GM21515 (cell line): ENCODE results near the gene CEP85.

Experiments
- ATAC-seq: cut with Tn5 transposase; IDR thresholded peaks from one replicate; pipeline ENCODE4 v1.9.1; 2021; ENCODE audit not compliant: unreplicated experiment

The CEP85 gene

DNA sequence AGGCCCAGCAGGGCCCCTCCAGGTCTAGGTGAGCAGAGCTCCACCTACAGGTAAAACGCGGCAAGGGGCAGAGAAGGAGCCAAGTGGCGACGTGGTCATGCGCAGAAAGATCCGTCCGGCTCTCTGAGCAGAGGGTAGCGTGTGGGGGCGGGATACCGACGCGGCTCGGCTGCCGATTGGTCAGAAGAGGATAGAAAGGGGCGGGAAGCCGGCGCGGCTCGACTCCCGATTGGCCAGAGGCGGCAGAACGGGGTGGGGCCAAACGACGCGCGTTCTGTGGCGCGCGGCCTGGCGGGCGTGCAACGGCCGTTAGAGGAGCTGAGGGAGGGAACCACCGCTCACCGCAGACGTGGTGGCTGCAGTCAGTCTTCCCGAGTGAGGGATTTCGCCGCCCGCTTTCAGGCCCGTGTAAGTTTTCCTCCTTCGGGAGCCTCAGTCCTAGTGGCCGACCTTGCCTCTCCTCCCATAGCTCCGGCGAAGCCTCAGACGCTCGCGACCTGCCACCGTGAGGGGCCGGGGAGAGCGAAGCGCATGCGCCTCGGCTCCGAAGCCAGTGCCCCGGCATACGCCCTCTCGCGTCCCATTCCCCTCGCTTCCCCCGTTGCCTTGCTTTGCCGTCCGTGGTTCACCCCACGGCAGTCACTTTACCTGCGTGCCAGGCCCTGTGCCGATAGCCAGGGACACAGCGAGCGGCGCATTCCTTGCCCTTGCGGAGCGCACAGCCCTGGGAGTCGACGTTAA is at the start of gene CEP85:
CEP85 (plus strand) TSS at position 298 of the 741 bp plus-strand sequence. CDS start 5,584 bp downstream, outside the sequence.
- peak; percentile 87 for ATAC-seq

DNA sequence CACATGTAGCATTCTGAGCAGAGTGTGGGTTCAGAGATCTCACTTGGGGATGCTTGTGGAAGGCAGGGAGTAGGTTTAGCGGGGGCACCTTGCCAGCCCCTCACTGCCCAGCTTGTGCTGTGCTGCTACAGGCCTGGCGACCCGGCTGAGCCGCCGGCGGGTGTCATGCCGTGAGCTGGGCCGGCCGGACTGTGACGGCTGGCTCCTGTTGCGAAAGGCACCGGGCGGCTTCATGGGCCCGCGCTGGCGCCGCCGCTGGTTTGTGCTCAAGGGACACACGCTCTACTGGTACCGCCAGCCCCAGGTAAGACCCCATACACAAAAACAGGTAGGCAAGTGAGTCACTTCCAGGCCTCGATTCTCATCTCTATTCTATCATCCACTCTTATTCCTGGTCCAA is 49.1 kb upstream of the CEP85 start:
- no peak for ATAC-seq

DNA sequence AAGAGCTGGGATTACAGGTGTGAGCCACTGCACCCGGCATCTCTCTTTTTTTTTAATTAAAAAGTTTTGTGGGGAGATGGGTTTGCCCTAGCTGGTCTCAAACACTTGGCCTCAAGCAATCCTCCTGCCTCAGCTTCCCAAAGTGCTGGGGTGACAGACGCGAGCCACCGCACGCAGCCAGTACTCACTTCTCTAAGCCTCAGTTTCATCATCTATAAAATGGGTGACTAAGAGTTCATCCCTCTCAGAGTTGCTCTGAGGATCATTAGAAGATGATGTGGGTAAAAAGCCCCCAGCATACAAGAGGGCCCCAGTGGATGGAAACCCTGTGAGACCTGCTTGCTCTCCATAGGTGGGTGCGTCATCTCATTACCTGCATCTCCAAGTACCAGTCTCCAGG is 46.1 kb upstream of the CEP85 start:
- no peak for ATAC-seq

GRCh38 chr1:26188477-26188876 is 45.5 kb upstream of the CEP85 start:
- no peak for ATAC-seq

- ATAC-seq: no peak
Measured at GRCh38 chr1:26189331-26189730, 44.7 kb upstream of the CEP85 start.

DNA sequence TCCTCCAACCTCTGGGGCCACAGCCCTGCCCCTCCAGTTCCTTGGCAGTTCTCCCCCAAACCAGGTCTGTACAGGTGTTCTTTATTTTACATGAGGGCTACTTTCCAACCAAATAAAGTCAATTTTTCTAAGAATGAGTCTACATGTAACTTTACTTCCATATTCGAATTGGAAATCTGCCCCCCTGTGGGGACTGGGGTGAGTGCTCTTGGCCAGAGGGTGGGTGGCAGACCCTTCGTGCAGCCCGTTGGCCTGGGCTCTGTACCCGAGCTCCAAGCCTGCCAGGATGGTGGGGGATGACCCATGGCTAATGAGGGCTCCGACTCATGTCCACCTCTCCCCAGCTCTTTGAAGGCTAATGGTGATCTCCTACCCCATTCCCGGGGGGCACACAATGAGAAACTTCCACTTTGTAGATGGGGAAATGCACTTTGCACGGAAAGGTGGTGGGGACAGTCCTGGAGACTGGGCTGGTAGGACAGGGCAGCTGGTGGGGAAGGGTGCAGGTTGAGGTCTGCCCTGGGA is 44.2 kb upstream of the CEP85 start:
- no peak for ATAC-seq

DNA sequence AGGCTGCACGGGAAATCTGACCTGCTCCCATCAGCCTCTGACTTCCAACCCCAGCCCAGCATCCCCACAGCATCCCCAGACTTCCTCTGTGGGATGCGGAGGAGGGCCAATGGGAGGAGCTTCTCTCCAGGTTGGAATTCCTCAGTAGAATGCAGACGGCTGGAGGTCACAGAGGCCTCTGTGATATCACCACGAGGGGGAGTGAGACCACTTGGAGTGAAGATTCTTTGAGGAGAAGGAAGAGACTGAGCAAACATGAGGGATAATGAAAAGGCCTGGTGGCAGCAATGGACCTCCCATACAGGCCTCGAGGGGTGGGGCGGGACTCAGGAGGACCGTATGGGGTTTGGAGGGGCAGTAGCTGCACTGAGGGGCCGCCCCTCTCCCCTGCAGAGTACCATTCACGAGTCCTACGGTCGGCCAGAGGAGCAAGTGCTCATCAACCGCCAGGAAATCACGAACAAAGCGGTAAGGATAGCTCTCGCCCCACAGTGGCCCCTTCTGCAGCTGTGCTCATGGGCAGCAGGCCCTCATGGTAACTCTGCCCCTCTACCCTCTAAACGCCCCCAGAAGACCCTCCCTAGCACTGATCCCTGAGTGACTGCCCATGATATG is 43.5 kb upstream of the CEP85 start, which contains the start of gene CATSPER4:
CATSPER4 (plus strand) TSS at position 230 of the 615 bp plus-strand sequence; CDS start at position 256, 26 bp downstream.
- no peak for ATAC-seq

GRCh38 chr1:26191739-26192138 is 42.3 kb upstream of the CEP85 start:
- no peak for ATAC-seq

GRCh38 chr1:26195805-26196204 is 38.2 kb upstream of the CEP85 start:
- no peak for ATAC-seq

GRCh38 chr1:26197301-26197700 is 36.7 kb upstream of the CEP85 start:
- ATAC-seq: no peak

- ATAC-seq: no peak
Measured at GRCh38 chr1:26197813-26198212, 36.2 kb upstream of the CEP85 start.

GRCh38 chr1:26200413-26200812 is 33.6 kb upstream of the CEP85 start:
- ATAC-seq: no peak

DNA sequence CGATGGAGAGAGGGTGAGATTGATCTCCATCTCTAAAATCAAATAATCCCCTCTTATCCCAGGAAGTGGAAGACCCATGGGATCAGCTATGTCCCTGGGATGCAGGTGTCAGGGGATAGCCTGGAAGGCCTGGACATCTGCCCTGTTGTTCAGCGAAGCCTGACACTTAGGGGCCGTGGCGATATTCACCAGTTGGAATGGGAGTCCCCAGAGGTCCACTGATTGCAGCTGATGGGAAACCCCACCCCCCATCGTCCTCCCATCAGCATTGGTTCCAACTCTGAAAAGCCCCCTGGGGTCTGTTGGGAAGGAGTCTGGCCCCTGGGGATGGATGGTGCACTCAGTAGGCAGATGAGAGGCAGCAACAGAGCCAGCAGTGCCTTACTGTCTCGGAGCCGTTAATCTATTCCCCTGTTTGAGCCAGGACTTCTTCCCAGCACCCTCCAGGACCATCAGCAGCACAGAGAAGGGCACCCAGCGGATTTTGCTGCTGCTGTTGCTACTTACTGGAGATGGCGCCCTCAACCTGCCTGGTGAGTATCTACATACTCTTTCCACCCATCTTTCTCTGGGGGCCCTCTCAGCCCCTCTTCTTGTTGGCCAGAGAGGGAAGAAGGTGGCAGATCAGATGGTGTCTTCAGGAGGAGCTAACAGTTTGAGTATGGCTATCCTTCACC is 30.2 kb upstream of the CEP85 start:
- ATAC-seq: no peak

DNA sequence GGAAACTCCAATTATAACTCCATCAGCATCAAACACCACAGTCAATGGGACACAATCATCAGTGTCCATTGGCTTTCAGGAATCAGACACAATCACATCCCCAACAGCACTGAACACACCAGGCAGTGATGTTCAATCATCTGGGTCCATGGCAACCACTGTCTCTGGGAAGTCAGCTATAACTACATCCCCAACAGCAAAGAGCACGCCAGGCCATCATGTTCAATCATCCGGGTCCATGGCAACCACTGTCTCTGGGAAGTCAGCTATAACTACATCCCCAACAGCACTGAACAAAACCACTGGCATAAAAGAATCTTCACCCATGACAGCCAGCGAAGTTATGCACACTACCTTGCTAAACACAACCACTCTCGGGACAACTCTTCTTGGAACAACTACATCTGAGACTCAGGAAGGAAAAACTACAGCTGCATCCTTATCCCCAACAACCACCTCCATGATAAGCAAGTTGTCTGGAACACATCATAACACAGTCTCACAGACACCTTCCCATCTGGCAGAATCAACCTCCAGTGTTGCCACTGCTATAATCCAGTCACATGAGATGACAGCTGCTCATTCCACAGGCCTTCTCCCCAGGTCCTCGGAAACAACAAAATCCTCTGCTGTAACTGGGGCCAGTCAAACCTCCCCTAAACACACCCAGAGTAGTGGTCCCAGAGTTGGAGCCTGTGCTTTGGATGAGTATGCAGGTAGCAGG is 23.7 kb upstream of the CEP85 start:
- ATAC-seq: no peak

- ATAC-seq: no peak
Measured at GRCh38 chr1:26212726-26213125, 21.3 kb upstream of the CEP85 start.

DNA sequence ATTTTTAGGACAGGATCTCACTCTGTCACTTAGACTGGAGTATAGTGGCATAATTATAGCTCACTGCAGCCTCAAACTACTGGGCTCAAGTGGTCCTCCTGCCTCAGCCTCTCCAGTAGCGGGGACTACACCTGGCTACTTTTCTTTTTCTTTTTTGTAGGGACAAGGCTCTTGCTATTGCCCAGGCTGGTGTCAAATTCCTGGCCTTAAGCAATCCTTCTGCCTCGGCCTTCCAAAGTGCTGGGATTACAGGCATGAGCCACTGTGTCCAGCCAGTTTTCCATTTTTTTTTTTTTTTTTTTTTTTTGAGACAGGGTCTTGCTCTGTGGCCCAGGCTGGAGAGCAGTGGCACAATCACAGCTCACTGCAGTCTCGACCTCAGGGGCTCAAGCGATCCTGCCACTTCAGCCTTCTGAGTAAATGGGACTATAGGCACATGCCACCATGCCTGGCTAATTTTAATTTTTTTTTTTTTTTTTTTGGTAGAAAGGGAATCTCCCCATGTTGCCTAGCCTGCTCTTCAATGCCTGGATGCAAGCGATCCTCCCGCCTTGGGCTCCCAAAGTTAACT is 20.6 kb upstream of the CEP85 start:
- no peak for ATAC-seq

DNA sequence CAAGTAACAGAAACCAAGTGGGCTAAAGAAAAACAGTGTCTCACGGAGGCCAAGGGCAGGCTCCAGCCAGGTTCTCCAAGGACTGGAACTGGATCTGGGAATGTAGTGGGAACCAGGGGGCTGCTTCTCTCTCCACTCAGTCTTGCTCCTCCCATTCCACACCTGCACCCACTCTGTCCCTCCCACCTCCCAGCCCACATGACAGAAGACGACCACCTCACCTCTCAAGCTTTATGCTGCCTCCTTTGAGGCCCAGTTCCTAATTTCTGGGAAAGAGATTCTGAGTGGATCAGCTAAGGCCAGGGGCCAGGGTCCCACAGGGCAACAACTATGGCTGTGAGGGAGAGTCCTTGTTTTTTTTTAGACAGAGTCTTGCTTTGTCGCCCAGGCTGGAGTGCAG is 18.8 kb upstream of the CEP85 start:
- no peak for ATAC-seq

DNA sequence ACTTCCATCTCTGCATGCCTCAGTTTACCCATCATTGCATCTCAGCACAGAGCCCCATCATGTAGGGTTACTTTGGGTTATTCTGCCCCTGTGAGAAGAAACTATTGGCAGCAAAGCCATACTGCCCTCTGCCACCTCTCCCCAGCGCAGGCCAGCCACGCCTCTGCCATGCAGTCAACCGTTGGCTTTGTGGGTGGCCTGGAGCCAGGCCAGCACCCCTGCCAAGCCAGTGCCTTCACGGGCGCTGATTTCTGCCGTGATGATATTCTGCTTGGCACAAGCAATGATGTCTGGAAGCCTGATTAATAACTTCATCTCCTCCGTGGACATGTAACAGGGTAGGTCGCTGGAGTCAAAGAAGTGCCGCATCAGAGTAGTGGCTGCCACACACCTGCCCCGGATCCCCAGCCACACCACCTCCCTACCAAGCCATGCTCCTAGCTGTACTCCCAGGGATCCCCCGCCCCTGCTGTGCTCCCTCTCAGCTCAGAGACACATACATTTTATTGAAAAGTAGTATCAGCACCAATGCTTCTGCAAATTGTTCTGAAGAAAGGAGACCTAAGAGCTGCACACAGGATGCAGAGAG is 15.0 kb upstream of the CEP85 start:
- ATAC-seq: no peak

- ATAC-seq: no peak
Measured at GRCh38 chr1:26220199-26220912, 13.6 kb upstream of the CEP85 start.

GRCh38 chr1:26221094-26221493 is 12.9 kb upstream of the CEP85 start:
- no peak for ATAC-seq
